HL-60 (cell line): Measurements from ENCODE around the gene NPC2.

Experiments
- DNase-seq, 2 experiments: peaks; one replicate each; pipeline ENCODE4 v3.0.0-alpha.2; 2010 to 2020; ENCODE audit warnings: low read depth in 1 of 2, low spot score in 1 of 2
- H3K27ac ChIP-seq: fragments of 250-450 bp; sonication (Bioruptor Pico); replicated peaks from 2 replicates; pipeline ENCODE4 v1.5.1; 2020; ENCODE audit warnings: mild to moderate bottlenecking, moderate library complexity
- H3K27me3 ChIP-seq: fragments of 250-450 bp; sonication (Bioruptor Pico); 2 replicates; pipeline ENCODE4 v1.5.1; 2021; ENCODE audit warnings: mild to moderate bottlenecking, moderate library complexity; ENCODE audit not compliant: insufficient read depth, poor library complexity, severe bottlenecking
- H3K4me3 ChIP-seq: replicated peaks from 2 replicates; pipeline ENCODE4 v1.5.1; 2011; ENCODE audit warnings: mild to moderate bottlenecking, control low read depth, low read length; ENCODE audit not compliant: insufficient read depth
- GABPA ChIP-seq: IDR thresholded peaks from 2 replicates; pipeline ENCODE4 v1.6.1; 2012; ENCODE audit warnings: low read depth
- POLR2AphosphoS5 ChIP-seq: IDR thresholded peaks from 2 replicates; pipeline ENCODE4 v1.6.1; 2012; ENCODE audit warnings: low read depth
- SPI1 ChIP-seq: IDR thresholded peaks from 2 replicates; pipeline ENCODE4 v1.6.1; 2012; ENCODE audit warnings: low read depth, mild to moderate bottlenecking, borderline replicate concordance
- TF ChIP-seq, protein P1 (sequence below): IDR thresholded peaks from 2 replicates; pipeline ENCODE4 v1.6.1; 2012; ENCODE audit warnings: low read depth; ENCODE audit not compliant: insufficient replicate concordance
- TF ChIP-seq, protein P2 (sequence below): IDR thresholded peaks from one replicate; pipeline ENCODE4 v1.5.1; 2011; ENCODE audit warnings: low read length, control low read depth, inconsistent platforms; ENCODE audit not compliant: insufficient read depth

NPC2 gene

DNA sequence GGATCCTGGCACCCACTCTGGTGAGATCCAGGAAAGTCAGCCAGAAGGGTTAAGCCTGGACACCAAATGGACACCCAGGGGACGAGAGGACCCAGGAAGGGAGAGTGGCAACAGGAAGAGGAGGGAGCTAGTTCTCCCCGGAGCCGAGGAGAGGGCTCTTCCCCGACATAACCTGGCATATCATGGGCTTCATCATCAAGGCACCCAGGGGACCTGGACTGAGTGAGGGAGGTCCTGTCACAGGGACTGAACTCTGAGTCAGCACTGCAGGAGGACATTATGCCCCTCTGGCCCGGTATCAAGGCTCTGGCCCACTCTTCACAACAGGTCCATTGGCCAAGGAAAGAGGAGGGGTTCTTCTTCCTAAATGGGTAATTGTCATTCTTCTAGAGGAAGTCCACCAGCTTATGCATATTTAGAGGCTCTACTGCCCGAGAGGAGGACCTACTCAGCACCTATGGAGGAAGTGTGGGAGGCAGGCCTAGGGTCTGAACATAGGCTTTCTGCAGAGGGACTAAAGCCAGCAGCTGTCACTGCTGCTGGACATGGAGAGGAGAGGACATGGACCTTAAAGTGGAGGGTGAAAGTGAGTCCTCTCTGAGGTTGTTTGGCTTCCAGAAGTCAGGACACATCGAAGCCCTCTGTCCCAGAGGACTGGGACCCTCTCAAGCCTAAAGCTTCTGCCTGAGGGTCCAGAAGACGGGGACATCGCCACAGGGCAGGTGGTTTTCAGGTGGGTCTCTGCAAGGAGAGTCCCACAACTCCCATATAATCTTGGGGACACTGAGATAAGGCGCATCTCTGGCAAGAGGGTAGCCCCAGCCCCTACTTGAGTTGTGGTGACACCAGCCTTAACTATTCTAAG is 19.1 kb upstream of the NPC2 start:
- Histone ChIP-seq H3K27me3 (no peaks in the 10 kb centered on the region), H3K4me3 (no peak overlapping the region), H3K27ac (no peak overlapping the region)
- TF ChIP-seq, protein P1, sequence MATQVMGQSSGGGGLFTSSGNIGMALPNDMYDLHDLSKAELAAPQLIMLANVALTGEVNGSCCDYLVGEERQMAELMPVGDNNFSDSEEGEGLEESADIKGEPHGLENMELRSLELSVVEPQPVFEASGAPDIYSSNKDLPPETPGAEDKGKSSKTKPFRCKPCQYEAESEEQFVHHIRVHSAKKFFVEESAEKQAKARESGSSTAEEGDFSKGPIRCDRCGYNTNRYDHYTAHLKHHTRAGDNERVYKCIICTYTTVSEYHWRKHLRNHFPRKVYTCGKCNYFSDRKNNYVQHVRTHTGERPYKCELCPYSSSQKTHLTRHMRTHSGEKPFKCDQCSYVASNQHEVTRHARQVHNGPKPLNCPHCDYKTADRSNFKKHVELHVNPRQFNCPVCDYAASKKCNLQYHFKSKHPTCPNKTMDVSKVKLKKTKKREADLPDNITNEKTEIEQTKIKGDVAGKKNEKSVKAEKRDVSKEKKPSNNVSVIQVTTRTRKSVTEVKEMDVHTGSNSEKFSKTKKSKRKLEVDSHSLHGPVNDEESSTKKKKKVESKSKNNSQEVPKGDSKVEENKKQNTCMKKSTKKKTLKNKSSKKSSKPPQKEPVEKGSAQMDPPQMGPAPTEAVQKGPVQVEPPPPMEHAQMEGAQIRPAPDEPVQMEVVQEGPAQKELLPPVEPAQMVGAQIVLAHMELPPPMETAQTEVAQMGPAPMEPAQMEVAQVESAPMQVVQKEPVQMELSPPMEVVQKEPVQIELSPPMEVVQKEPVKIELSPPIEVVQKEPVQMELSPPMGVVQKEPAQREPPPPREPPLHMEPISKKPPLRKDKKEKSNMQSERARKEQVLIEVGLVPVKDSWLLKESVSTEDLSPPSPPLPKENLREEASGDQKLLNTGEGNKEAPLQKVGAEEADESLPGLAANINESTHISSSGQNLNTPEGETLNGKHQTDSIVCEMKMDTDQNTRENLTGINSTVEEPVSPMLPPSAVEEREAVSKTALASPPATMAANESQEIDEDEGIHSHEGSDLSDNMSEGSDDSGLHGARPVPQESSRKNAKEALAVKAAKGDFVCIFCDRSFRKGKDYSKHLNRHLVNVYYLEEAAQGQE = no peak
- TF ChIP-seq POLR2AphosphoS5 (no peak), GABPA (no peak), SPI1 (no peak)
- TF ChIP-seq, protein P2, sequence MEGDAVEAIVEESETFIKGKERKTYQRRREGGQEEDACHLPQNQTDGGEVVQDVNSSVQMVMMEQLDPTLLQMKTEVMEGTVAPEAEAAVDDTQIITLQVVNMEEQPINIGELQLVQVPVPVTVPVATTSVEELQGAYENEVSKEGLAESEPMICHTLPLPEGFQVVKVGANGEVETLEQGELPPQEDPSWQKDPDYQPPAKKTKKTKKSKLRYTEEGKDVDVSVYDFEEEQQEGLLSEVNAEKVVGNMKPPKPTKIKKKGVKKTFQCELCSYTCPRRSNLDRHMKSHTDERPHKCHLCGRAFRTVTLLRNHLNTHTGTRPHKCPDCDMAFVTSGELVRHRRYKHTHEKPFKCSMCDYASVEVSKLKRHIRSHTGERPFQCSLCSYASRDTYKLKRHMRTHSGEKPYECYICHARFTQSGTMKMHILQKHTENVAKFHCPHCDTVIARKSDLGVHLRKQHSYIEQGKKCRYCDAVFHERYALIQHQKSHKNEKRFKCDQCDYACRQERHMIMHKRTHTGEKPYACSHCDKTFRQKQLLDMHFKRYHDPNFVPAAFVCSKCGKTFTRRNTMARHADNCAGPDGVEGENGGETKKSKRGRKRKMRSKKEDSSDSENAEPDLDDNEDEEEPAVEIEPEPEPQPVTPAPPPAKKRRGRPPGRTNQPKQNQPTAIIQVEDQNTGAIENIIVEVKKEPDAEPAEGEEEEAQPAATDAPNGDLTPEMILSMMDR = no peak
- no peak for DNase-seq

DNA sequence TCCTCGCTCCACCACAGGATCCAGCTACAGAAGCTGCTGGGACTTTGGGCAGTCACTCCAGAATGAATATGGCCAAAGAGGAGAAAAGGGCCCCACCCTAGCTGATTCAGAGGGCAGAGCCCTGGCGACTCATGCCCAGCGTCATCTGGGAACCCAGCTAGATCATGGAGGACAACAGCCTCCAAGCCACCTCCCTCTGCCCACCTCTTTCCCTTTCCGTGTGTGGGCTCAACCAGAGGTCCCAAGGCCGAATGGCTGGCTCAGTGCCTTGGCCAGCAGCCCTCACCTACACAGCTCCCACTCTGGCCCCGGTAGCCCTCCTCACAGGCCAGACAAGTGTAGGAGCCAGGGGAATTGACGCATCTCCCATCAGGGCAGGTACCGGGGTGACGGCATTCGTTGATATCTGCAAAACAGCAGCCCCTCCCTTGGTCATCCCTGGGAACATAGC is 17.9 kb upstream of the NPC2 start:
- no peak for DNase-seq
- H3K27me3 ChIP-seq = no peaks in the 10 kb centered on the region
- H3K4me3 ChIP-seq = no peak overlapping the region
- TF ChIP-seq, protein P1 = no peak
- TF ChIP-seq, protein P2 = no peak
- no peak overlapping the region for H3K27ac ChIP-seq

DNA sequence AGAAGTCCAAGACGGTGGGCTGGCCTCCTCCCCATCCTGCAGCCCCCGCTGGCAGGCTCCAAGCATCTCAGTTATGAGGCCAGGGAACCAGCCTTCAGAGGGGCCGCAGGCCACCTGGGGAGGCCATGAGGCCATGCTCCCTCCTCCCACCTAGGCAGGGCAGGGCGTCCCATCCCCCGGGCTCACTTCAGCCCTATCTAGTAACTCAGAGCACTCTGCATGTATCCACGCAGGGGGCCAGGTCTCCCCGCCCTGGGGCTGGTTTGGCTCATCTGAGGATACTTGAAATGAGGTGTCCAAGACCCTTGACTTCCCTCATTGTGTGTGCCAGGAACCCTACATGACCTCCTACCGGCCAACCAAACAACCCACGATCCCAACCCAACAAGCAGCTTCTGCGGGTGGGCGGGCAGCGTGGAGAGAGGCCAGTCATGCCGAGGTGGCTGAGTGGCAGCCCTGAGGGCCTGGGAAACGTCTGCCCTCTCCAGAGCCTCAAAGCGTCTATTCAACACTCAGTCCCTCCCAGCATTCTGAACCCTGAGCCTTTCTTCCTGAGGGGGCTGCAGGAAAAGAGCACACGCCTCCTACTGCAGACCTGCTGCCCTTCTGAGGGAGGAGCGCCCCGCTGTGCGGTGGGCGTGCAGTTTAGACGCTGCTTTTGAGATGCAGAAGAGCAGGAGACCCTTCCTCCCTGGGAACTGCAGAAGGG is 17.3 kb upstream of the NPC2 start:
- Histone ChIP-seq H3K27me3 (no peaks in the 10 kb centered on the region), H3K27ac (no peak overlapping the region), H3K4me3 (no peak overlapping the region)
- no peak for DNase-seq
- TF ChIP-seq SPI1 (no peak), GABPA (no peak), POLR2AphosphoS5 (no peak)
- TF ChIP-seq, protein P2 = no peak
- TF ChIP-seq, protein P1 = no peak
